ENCODE results near the gene MS4A13. TPM values are rescaled to one million over a fixed set of nuclear protein-coding genes. Genes with fewer than 3 reads are reported as not detected.

The MS4A13 gene
- total and polyA plus RNA-seq, 4 donors: not detected

GRCh38 chr11:60498853-60499252 is 16.3 kb upstream of the MS4A13 start (continued):
- TF ChIP-seq RAD21 (IDR thresholded peaks at IDR 0.05) (no peak), TAF1 (conservative IDR thresholded peaks at IDR 0.05) (no peak), EGR1 (IDR thresholded peaks at IDR 0.05; ENCODE audit: low read depth in 2 of 2) (no peak)

- no peak for DNase-seq (ENCODE audit: low spot score)
- WGBS: 69% methylated on average over 3 of the region's 3 CpGs
- no peak overlapping the region for H3K27ac ChIP-seq (ENCODE audit: low read depth in 1 of 2, low read length in 2 of 2)
- no peak overlapping the region for H3K9ac ChIP-seq (ENCODE audit: low read depth in 1 of 2, low read length in 2 of 2)
- no peaks in the 10 kb centered on the region for H3K36me3 ChIP-seq (ENCODE audit: control insufficient read depth in 4 of 4, insufficient read depth in 3 of 4, low read depth in 1 of 4, low read length in 3 of 4)
- no peak overlapping the region for H3K4me3 ChIP-seq (ENCODE audit: low read depth in 1 of 3, low read length in 3 of 3)
- peaks cover 0 to 5% (median 0%) of the 10 kb centered on the region in 4 donors for H3K27me3 ChIP-seq (ENCODE audit: control insufficient read depth in 4 of 4, insufficient read depth in 4 of 4, low read length in 3 of 4)
- peaks cover 0 to 2% (median 0%) of the 10 kb centered on the region in 4 donors for H3K4me1 ChIP-seq (ENCODE audit: control insufficient read depth in 4 of 4, insufficient read depth in 4 of 4, low read length in 3 of 4)
- TF ChIP-seq YY1 (IDR thresholded peaks at IDR 0.05): no peak
- H3K9me3 ChIP-seq (ENCODE audit: control insufficient read depth in 4 of 4, low read length in 3 of 4): no peaks in the 10 kb centered on the region
These were observed 14.8 kb upstream of the MS4A13 start for GRCh38 chr11:60500276-60500910.

GRCh38 chr11:60502221-60502775 is 12.9 kb upstream of the MS4A13 start:
- Histone ChIP-seq H3K4me3 (ENCODE audit: low read depth in 1 of 3, low read length in 3 of 3) (no peak overlapping the region), H3K9me3 (ENCODE audit: control insufficient read depth in 4 of 4, low read length in 3 of 4) (no peaks in the 10 kb centered on the region), H3K9ac (ENCODE audit: low read depth in 1 of 2, low read length in 2 of 2) (no peak overlapping the region), H3K36me3 (ENCODE audit: control insufficient read depth in 4 of 4, insufficient read depth in 3 of 4, low read depth in 1 of 4, low read length in 3 of 4) (no peaks in the 10 kb centered on the region), H3K27me3 (ENCODE audit: control insufficient read depth in 4 of 4, insufficient read depth in 4 of 4, low read length in 3 of 4) (peaks cover 0 to 2% (median 0%) of the 10 kb centered on the region in 4 donors), H3K4me1 (ENCODE audit: control insufficient read depth in 4 of 4, insufficient read depth in 4 of 4, low read length in 3 of 4) (peaks cover 0 to 2% (median 0%) of the 10 kb centered on the region in 4 donors), H3K27ac (ENCODE audit: low read depth in 1 of 2, low read length in 2 of 2) (no peak overlapping the region)
- no peak for TF ChIP-seq ATF3 (IDR thresholded peaks at IDR 0.05)
- 51% methylated on average over 3 of the region's 3 CpGs for WGBS
- no peak for DNase-seq (ENCODE audit: low spot score)

GRCh38 chr11:60504219-60504905 is 10.8 kb upstream of the MS4A13 start:
- TF ChIP-seq FOXA2 (IDR thresholded peaks at IDR 0.05) (no peak), RXRA (IDR thresholded peaks at IDR 0.05) (no peak), GABPA (IDR thresholded peaks at IDR 0.05 in 1 of 2, conservative IDR thresholded peaks at IDR 0.05 in 1 of 2) (no peak), TAF1 (conservative IDR thresholded peaks at IDR 0.05) (no peak), SP1 (IDR thresholded peaks at IDR 0.05) (no peak), HNF4A (conservative IDR thresholded peaks at IDR 0.05) (no peak), YY1 (IDR thresholded peaks at IDR 0.05) (no peak), HNF4G (IDR thresholded peaks at IDR 0.05) (no peak), CTCF (IDR thresholded peaks at IDR 0.05; ENCODE audit: low read depth, low read length, missing input control) (no peak), EGR1 (IDR thresholded peaks at IDR 0.05; ENCODE audit: low read depth in 2 of 2) (no peak), REST (IDR thresholded peaks at IDR 0.05) (no peak), FOXA1 (IDR thresholded peaks at IDR 0.05) (no peak)
- TF ChIP-seq, protein P1, sequence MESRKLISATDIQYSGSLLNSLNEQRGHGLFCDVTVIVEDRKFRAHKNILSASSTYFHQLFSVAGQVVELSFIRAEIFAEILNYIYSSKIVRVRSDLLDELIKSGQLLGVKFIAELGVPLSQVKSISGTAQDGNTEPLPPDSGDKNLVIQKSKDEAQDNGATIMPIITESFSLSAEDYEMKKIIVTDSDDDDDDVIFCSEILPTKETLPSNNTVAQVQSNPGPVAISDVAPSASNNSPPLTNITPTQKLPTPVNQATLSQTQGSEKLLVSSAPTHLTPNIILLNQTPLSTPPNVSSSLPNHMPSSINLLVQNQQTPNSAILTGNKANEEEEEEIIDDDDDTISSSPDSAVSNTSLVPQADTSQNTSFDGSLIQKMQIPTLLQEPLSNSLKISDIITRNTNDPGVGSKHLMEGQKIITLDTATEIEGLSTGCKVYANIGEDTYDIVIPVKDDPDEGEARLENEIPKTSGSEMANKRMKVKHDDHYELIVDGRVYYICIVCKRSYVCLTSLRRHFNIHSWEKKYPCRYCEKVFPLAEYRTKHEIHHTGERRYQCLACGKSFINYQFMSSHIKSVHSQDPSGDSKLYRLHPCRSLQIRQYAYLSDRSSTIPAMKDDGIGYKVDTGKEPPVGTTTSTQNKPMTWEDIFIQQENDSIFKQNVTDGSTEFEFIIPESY (IDR thresholded peaks at IDR 0.05): no peak
- TF ChIP-seq, protein P2, sequence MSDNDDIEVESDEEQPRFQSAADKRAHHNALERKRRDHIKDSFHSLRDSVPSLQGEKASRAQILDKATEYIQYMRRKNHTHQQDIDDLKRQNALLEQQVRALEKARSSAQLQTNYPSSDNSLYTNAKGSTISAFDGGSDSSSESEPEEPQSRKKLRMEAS (IDR thresholded peaks at IDR 0.05): no peak
- H3K36me3 ChIP-seq (ENCODE audit: control insufficient read depth in 4 of 4, insufficient read depth in 3 of 4, low read depth in 1 of 4, low read length in 3 of 4): no peaks in the 10 kb centered on the region
- no peak overlapping the region for H3K27ac ChIP-seq (ENCODE audit: low read depth in 1 of 2, low read length in 2 of 2)
- 72% methylated on average over 3 of the region's 3 CpGs for WGBS
- peaks cover 0 to 2% (median 0%) of the 10 kb centered on the region in 4 donors for H3K27me3 ChIP-seq (ENCODE audit: control insufficient read depth in 4 of 4, insufficient read depth in 4 of 4, low read length in 3 of 4)
- H3K9ac ChIP-seq (ENCODE audit: low read depth in 1 of 2, low read length in 2 of 2): no peak overlapping the region
- DNase-seq (ENCODE audit: low spot score): no peak
- peaks cover 0 to 2% (median 0%) of the 10 kb centered on the region in 4 donors for H3K4me1 ChIP-seq (ENCODE audit: control insufficient read depth in 4 of 4, insufficient read depth in 4 of 4, low read length in 3 of 4)
- H3K4me3 ChIP-seq (ENCODE audit: low read depth in 1 of 3, low read length in 3 of 3): no peak overlapping the region
- H3K9me3 ChIP-seq (ENCODE audit: control insufficient read depth in 4 of 4, low read length in 3 of 4): no peaks in the 10 kb centered on the region
